ENCODE data around the gene SSTR4.

Gene SSTR4

DNA sequence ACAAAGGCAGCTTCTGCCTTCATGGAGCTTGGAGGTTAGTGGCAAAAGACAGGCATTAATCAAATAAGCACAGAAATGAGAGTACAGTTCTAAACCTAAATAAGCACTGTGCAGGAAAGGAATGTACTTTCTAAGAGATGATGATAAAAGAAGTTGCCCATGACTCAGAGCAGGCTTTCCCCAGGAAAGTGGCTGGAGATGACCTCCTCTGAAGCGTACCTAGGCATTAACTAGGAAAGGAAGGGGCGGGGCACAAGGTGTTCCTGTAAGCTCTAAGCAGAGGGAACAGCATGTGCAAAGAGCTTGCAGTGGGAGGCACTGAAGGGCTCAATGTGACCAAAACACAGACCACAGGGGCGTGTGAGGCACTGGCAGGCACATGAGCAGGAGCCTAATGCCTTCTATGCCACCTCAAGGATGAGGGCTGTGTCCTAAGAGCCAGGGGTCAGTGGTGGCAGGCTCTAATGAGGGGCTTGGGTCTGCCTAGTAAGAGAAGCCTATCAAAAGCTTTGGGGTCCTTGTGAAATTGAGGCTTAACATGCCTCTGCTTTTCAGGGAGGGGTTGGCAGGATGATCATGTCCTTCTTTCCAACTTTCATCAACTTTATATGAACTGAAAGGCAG is 4.9 kb downstream of the SSTR4 start:
- H3K27ac ChIP-seq (ENCODE audit: low read depth, low read length): no peak overlapping the region
- no peaks in the 10 kb centered on the region for H3K36me3 ChIP-seq (ENCODE audit: low read length)
- TF ChIP-seq, protein P1, sequence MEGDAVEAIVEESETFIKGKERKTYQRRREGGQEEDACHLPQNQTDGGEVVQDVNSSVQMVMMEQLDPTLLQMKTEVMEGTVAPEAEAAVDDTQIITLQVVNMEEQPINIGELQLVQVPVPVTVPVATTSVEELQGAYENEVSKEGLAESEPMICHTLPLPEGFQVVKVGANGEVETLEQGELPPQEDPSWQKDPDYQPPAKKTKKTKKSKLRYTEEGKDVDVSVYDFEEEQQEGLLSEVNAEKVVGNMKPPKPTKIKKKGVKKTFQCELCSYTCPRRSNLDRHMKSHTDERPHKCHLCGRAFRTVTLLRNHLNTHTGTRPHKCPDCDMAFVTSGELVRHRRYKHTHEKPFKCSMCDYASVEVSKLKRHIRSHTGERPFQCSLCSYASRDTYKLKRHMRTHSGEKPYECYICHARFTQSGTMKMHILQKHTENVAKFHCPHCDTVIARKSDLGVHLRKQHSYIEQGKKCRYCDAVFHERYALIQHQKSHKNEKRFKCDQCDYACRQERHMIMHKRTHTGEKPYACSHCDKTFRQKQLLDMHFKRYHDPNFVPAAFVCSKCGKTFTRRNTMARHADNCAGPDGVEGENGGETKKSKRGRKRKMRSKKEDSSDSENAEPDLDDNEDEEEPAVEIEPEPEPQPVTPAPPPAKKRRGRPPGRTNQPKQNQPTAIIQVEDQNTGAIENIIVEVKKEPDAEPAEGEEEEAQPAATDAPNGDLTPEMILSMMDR (IDR thresholded peaks at IDR 0.05; ENCODE audit: insufficient read depth, low read length, poor library complexity, severe bottlenecking): no peak
- H3K79me2 ChIP-seq (ENCODE audit: insufficient read depth, low read length): no peaks in the 10 kb centered on the region
- no peak overlapping the region for H2AFZ ChIP-seq (ENCODE audit: low read depth, low read length, severe bottlenecking)
- H3K4me2 ChIP-seq (ENCODE audit: low read depth, low read length, poor library complexity, severe bottlenecking): no peak overlapping the region
- H4K20me1 ChIP-seq (ENCODE audit: low read depth, low read length): no peaks in the 10 kb centered on the region
- no peaks in the 10 kb centered on the region for H3K9me3 ChIP-seq (ENCODE audit: insufficient read depth, low read length)
- H3K9me2 ChIP-seq (replicated peaks; ENCODE audit: insufficient read depth, low read length): no peaks in the 10 kb centered on the region
- H3K4me3 ChIP-seq (ENCODE audit: insufficient read depth, low read length, poor library complexity, severe bottlenecking): no peak overlapping the region
- no peak overlapping the region for H3K9ac ChIP-seq (ENCODE audit: low read length)
- H3K27me3 ChIP-seq (ENCODE audit: low read length): no peaks in the 10 kb centered on the region
- no peaks in the 10 kb centered on the region for H3F3A ChIP-seq (ENCODE audit: insufficient read depth)

DNA sequence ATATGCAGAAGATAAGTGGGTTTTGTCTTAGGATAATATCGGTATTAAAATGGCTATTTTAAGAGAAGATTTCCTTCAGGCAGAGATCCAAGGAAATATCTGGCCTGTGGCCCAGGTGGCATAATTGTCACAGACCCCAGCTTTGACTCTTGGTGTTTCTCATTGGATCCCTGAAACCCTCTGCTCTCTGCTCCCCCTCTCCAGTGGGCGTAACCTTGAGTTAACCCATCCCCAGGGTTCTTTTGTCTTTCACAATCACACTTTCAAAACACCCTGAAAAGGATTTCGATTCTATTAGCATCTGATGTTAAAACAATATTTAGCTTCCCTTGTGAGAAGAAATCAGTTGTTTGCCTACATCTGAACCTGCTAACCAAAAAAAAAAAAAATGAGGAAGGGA is 7.2 kb downstream of the SSTR4 start:
- H3K4me2 ChIP-seq (ENCODE audit: low read depth, low read length, poor library complexity, severe bottlenecking): no peak overlapping the region
- H3K79me2 ChIP-seq (ENCODE audit: insufficient read depth, low read length): no peaks in the 10 kb centered on the region
- H2AFZ ChIP-seq (ENCODE audit: low read depth, low read length, severe bottlenecking): no peak overlapping the region
- no peak overlapping the region for H3K4me3 ChIP-seq (ENCODE audit: insufficient read depth, low read length, poor library complexity, severe bottlenecking)
- H4K20me1 ChIP-seq (ENCODE audit: low read depth, low read length): no peaks in the 10 kb centered on the region
- TF ChIP-seq EZH2phosphoT487 (conservative IDR thresholded peaks at IDR 0.05; ENCODE audit: low read length): no peak
- TF ChIP-seq, protein P1 (IDR thresholded peaks at IDR 0.05; ENCODE audit: insufficient read depth, low read length, poor library complexity, severe bottlenecking): no peak
- H3F3A ChIP-seq (ENCODE audit: insufficient read depth): no peaks in the 10 kb centered on the region
- H3K36me3 ChIP-seq (ENCODE audit: low read length): no peaks in the 10 kb centered on the region
- no peaks in the 10 kb centered on the region for H3K27me3 ChIP-seq (ENCODE audit: low read length)
- no peak overlapping the region for H3K27ac ChIP-seq (ENCODE audit: low read depth, low read length)
- no peak overlapping the region for H3K9ac ChIP-seq (ENCODE audit: low read length)
- no peaks in the 10 kb centered on the region for H3K9me3 ChIP-seq (ENCODE audit: insufficient read depth, low read length)
- no peaks in the 10 kb centered on the region for H3K9me2 ChIP-seq (replicated peaks; ENCODE audit: insufficient read depth, low read length)

DNA sequence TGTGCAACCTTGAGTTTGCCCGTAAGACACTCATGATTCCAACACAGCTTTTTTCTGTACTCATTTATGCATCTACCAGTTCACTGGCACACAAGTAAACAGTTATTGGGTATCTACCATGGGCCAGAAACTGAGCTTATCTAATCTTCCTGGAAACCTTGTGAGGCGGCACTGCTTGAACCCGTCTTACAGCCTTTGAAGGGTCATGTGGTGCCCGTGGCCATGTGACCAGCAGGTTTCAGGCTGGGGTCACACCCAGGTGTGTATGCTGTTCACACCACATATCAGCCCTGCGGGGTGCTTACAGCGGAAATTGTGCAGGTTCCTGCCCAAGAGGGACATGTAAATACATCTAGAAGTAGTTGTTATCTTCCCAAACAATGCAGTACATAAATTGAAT is 8.3 kb downstream of the SSTR4 start:
- no peak overlapping the region for H3K4me3 ChIP-seq (ENCODE audit: insufficient read depth, low read length, poor library complexity, severe bottlenecking)
- no peaks in the 10 kb centered on the region for H3K27me3 ChIP-seq (ENCODE audit: low read length)
- no peaks in the 10 kb centered on the region for H3F3A ChIP-seq (ENCODE audit: insufficient read depth)
- H3K9ac ChIP-seq (ENCODE audit: low read length): no peak overlapping the region
- H3K9me3 ChIP-seq (ENCODE audit: insufficient read depth, low read length): no peaks in the 10 kb centered on the region
- no peak overlapping the region for H2AFZ ChIP-seq (ENCODE audit: low read depth, low read length, severe bottlenecking)
- no peaks in the 10 kb centered on the region for H3K79me2 ChIP-seq (ENCODE audit: insufficient read depth, low read length)
- no peak overlapping the region for H3K27ac ChIP-seq (ENCODE audit: low read depth, low read length)
- no peaks in the 10 kb centered on the region for H4K20me1 ChIP-seq (ENCODE audit: low read depth, low read length)
- no peaks in the 10 kb centered on the region for H3K36me3 ChIP-seq (ENCODE audit: low read length)
- no peak overlapping the region for H3K4me2 ChIP-seq (ENCODE audit: low read depth, low read length, poor library complexity, severe bottlenecking)
- TF ChIP-seq, protein P1 (IDR thresholded peaks at IDR 0.05; ENCODE audit: insufficient read depth, low read length, poor library complexity, severe bottlenecking): no peak
- TF ChIP-seq EZH2phosphoT487 (conservative IDR thresholded peaks at IDR 0.05; ENCODE audit: low read length): no peak
- H3K9me2 ChIP-seq (replicated peaks; ENCODE audit: insufficient read depth, low read length): no peaks in the 10 kb centered on the region

All from SU-DHL-6 (cell line).